B cell (primary cell): Measurements from ENCODE around the gene DCHS1.

Source experiments
- CTCF ChIP-seq: fragments of 200-600 bp; IDR thresholded peaks from one replicate; pipeline ENCODE4 v1.8.0; 2022; ENCODE audit warnings: antibody characterized with exemption, mild to moderate bottlenecking
- EZH2 ChIP-seq: IDR thresholded peaks from 2 replicates; pipeline ENCODE4 v1.6.1; 2012; ENCODE audit warnings: borderline replicate concordance, low read depth, mild to moderate bottlenecking, moderate library complexity, low read length; ENCODE audit not compliant: insufficient read depth, poor library complexity, severe bottlenecking

DNA sequence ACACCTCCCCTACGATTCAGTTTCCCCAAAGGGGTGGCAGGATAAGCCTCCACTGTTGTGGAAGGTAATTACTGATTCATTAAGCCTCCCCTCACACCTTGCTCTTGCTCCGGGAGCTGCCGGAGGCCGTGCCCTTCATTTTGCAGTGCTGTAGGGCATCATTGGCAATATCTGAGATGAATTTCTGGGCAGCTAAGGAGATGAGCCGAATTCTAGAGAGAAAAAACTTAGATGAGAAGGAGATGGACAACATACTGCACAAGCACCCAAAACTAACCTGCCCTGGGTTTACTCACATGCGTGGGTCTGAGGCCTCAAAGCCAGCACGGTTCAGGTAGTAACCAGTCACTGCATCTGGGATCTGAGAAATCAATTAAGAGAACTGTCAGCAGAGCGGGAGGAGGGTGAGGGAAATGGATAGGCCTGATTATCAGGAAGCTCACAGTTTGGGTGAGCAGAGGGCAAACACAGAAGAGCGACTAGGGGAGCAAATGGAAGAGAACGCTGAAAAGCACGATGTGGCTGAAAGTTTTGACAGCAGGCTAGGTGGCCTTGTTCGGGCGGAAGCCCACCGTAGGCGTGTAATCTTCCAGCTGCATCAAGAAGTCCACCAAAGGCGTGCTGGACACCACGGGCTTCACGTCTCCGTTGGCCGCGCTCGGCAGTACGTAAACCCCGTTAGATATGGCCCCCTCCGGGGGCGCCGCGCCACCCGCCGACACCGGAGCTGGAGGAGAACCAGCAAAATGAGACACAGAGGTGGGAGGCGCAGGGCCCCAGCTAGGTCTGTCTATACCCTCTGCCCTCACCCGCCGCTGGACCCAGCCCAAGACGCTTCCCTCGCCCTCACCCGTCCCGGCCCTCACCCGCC is 44.3 kb downstream of the DCHS1 start:
- TF ChIP-seq EZH2 (no peak), CTCF (no peak)
